ENCODE data around the gene HOOK1.
"Not testable (repeated sequence)": the region's sequence is repeated elsewhere in the genome, so short reads cannot be mapped to it uniquely, and the experiment has no call there.

The HOOK1 gene

DNA sequence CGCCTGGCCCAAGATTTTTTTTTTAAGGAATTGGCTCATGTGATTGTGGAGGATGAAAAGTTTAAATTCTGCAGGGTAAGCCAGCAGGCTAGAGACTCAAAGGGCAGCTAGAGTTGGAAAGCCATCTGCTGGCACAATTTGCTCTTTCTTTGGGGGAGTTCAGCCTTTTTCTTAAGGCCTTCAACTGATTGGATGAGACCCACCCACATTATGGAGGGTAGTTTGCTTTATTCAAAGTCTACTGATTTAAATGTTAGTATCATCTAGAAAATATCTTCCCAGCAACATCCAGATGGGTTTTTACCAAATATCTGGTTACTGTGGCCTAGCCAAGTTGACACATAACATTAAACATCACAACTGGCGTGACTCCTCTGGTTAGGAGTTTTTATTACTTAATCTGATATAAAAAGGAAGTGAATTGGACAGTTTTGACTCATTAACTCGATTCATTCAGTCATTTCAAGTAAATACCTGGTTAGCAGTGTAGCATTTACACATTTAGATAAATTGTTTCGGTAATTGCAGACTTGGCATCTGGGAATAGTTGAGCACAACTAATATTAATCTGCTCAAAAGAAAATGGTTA, 12.4 kb downstream of the HOOK1 start:
- no peak for DNase-seq

DNA sequence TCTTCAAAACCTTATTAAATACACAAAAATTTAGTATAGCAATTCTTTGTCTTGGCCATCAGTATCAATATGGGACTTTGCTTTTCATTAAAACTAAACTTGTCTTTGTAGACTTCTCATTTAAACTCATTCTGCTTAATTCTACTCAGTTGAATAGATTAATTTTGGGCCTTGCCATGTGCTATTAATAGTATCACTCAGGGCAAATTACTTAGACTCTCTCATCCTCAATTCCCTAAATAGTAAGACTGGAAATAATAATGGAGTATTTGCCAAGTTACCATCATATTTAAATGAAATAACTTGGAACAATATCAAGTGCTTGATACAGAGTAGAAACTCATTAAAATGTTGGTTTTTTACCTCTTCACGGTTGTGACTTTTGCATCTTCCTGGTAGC, 13.4 kb downstream of the HOOK1 start:
- DNase-seq, result no peak

DNA sequence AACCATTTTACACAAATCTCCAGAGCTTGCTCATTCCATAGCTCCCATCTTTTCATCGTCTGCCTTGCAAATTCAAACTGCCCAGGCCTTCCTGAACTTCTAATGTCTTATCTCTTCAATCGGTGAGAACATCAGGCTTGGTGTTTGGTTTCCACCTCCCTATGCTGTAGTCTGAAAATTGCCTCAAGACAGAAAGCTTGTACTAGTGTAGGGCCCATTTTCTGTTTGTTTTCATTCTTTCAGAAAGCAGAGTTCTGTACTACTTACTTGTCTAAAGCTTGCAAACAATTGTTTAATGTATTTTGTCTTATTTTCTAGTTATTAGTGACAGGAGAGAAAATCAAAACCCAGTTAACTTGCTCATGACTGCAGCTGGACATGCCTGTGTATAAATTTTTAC, 16.8 kb downstream of the HOOK1 start:
- DNase-seq, result no peak

GRCh38 chr1:59833022-59833421, 18.3 kb downstream of the HOOK1 start:
- no peak for DNase-seq

- DNase-seq, result no peak
These were observed 19.2 kb downstream of the HOOK1 start for GRCh38 chr1:59833991-59834390.

DNA sequence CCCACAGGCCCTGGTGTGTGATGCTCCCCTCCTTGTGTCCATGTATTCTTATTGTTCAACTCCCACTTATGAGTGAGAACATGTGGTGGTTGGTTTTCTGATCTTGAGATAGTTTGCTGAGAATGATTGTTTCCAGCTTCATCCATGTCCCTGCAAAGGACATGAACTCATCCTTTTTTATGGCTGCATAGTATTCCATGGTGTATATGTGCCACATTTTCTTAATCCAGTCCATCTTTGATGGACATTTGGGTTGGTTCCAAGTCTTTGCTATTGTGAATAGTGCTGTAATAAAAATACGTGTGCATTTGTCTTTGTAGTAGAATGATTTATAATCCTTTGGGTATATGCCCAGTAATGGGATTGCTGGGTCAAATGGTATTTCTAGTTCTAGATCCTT, 23.1 kb downstream of the HOOK1 start:
- not testable (repeated sequence) for DNase-seq

DNA sequence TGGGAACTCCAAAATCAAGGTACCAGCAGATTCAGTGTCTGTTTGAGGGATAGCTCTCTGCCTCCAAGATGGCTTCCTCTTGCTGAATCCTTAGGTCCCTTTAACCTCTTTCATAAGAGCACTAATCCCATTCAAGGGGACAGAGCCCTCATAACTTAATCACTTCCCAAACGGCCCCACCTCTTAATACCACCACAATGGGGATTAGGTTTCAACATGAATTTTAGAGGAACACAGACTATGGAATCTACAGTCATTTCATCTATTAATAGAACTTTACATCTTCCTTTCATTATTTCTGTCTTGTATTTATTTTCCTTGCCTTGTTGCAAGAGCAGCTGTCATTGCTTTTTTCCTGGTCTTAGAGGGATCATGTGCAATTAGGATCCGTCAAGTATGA, 30.3 kb downstream of the HOOK1 start:
- peak; percentile 88 for DNase-seq

DNA sequence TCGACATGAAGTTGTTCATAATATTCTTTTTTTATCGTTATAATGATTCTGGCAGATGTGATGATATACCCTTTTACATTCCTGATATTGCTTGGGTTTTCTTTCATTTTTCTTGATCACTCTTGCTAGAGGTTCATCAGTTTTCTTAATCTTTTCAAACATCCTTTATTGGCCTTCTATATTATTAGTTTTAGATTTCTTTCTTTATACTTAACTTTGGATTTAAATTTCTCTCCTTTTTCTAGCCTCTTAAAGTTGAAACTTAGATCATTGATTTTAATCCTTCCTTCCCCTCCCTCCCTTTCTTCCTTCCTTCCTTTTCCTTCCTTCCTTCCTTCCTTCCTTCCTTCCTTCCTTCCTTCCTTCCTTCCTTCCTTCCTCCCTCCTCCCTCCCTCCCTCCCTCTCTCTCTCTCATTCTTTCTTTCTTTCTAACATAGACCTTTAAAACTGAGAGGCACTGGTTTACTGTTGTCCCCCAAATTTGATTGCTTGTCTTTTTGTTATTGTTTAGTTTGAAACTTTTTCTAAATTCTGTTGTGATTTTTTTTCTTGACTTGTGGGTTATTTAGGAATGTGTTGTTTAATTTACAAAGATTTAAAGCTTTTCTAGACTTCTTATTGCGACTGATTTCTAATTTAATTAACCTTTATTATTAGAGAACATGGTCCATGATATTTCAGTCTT, 31.6 kb downstream of the HOOK1 start:
- no peak for DNase-seq

- no peak for DNase-seq
These were observed 32.1 kb downstream of the HOOK1 start for GRCh38 chr1:59846895-59847282.

DNA sequence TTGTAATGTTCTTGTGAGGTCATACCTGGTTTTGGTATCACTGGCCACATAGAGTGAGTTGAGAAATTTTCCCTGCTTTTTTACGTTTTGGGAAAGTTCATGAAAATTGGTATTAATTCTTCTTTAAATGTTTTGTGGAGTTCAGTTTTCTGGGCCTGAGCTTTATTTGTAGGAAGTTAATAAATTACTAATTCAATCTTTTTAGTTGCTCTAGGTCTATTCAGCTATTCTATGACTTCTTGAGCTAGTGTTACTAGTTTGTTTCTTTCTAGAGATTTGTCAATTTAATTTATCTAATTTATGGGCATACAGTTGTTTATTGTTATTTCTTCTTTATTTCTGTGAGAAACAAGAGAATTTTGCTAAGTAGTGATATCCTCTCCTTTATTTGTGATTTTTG, 37.4 kb downstream of the HOOK1 start:
- DNase-seq, result no peak

- not testable (repeated sequence) for DNase-seq
These were observed 40.5 kb downstream of the HOOK1 start for GRCh38 chr1:59855297-59855696.

DNA sequence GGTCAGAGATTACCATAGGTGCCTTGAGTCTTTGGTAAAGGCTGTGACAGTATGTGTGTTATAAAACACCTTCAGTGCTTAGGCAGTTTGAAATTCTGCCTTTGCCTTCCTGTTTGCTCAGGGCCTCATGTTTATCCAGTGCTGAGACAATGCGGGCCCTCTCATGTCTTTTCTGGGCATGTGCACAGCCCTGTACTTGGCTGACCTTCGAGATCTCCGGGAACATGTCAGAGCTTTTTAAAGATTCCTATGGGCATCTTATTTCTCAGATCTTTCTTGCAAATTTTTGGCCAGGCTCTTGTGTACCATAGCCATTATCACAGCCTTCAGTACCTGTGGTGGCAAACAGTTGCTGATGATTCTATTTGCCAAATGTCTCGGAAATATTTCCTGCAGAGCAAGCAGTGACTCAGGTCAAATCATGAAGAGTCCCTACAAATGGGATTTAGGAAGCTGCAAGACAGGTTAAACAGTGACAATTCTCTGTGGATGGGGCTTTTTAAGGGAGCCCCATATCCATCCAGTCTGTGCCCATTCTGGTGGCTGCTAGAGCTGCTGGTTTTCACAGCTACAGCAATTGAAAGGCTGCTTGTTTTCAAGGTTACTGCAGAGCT, 42.1 kb downstream of the HOOK1 start:
- no peak for DNase-seq

- DNase-seq, result no peak
These were observed 43.1 kb downstream of the HOOK1 start for GRCh38 chr1:59857679-59858354.

DNA sequence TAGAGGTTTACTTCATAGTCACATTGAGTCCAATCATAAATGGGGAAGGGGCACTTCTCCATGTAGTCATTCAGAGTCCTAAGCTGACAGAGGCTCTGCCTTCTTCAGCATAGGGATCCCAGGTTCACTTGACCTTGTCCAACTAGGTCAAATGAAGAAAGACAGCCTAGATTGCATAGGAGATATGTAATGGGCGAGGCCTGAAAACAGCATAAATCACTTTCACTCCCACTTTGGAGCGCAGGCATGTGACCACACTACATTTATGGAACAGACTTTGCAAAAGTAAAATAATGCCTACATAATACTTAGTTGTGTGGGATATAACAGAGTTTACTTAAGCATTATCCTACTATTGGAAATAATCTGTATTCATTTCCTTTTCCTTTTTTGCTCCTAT, 51.7 kb downstream of the HOOK1 start:
- no peak for DNase-seq

DNA sequence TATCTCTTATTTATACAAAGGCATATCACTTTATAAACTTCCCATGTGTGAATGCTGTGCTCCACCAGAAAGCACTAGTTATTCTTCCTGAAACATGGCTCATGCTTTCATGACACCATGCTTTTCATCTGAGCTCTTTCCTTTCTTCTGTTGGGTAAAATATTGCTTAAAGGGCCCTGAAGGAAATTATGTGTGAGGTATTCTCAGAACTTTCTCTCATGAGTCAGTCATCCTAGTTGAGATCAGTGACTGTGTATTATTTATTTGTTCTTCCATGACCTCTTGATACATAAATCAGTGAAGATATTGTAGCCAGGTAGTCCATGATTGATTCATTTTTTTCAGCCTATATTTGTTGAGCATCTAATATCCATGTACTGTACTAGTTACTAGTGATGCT, 57.0 kb downstream of the HOOK1 start:
- no peak for DNase-seq

- DNase-seq, result no peak
These were observed 62.4 kb downstream of the HOOK1 start for GRCh38 chr1:59877108-59877682.

- DNase-seq, result no peak
These were observed 63.6 kb downstream of the HOOK1 start for GRCh38 chr1:59878370-59878769.

- peak; percentile 77 for DNase-seq
These were observed 64.8 kb downstream of the HOOK1 start for GRCh38 chr1:59879574-59879973.

DNA sequence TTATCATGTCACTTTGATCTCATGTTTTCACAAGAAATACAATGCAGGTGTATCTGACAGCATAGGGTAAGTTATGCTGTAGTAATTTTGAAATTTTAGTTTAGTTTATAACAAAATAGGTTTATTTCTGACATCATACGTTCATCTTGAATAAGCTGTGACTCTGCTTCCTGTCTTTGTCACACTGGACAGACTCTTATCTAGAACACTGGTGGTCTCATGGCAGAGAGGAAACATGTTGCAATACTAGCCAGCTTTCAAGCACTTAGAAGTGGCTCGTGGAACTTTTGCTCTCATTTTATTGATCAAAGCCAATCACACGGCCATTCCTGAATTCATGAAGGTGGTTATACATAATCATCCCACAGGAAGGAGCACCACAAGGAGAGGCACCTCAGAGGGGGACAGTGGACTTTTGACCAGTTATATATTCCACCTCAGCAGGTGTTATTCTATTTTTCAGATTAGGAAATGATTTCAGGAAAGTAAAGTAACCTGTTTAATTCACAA, 65.3 kb downstream of the HOOK1 start:
- no peak for DNase-seq

DNA sequence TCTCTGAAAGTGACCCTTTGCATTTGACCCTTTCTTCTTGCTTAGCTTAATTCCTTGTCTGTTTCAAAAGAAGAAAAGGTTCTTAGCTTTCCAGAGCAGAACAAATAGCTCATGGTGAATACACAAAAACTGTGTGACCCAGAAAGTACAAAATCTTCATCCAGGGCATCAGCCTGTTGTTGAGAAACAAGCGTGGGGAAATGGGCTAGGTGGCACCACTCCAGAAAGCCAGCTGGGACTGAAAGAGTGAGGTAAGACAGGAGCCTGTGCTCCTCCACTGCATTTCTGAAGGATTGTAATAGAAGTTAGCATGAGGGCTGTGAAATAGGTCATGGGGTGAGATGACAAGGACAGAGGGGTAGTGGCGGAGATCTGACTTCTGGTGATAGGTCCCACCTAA, 66.0 kb downstream of the HOOK1 start:
- DNase-seq, result no peak

- DNase-seq, result no peak
These were observed 70.5 kb downstream of the HOOK1 start for GRCh38 chr1:59885160-59885832.

GRCh38 chr1:59892841-59893811, 78.4 kb downstream of the HOOK1 start:
- no peak for DNase-seq

Data from NCI-H82 (cell line).